ENCODE measurements around the gene TIGD2.
A peak's percentile ranks its signal among the peaks of the same experiment; 100 is the strongest.

Gene TIGD2

DNA sequence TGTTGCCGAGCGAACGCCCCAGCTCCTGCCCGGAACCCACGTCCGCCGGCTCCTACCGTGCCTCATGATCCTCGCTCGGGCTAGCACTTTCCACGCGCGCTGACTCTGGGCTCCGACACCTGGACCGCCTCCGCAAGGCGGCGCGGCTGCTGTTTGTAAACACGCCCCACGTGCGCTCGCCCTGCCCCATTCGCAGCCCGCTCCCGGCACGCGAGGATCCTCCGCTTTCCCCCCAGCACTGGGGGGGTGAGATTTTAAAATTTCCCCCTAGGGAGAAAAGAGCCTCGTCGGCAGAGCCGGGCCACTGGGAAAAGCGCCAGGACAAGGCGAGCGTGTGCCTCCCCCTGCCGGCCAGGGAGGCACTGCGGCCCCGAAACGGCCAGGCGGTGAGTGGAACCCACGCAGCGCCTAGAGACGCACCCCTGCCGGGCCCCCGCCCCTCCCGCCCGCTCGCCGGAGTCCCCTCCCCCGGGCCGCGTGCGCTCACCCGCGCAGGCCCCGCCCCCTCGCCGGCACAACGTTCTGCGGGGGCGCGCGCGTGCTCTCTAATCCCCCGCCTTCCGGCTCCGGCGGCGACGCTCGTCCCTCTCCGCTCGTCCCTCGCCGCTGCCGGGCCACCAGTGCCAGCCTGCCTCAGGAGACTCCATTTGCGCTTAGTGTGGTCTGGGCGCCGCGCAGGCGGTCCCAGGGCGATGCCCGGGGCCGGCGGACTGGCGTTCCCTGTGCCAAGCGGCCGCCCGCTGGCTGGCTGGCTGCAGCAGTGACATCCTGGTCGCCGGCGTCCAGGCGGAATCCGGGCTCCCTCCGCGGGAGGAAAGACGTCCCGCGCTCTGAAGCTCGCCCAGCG is at the start of gene TIGD2:
TIGD2 (plus strand) TSS at position 548 of the 847 bp plus-strand sequence. CDS start 1,442 bp downstream, outside the sequence.
- DNase-seq (ENCODE audit: low spot score): peak; percentile 92

- DNase-seq (ENCODE audit: low spot score): no peak
Measured at GRCh38 chr4:89064848-89065247, 46.5 kb upstream of the TIGD2 start.

DNA sequence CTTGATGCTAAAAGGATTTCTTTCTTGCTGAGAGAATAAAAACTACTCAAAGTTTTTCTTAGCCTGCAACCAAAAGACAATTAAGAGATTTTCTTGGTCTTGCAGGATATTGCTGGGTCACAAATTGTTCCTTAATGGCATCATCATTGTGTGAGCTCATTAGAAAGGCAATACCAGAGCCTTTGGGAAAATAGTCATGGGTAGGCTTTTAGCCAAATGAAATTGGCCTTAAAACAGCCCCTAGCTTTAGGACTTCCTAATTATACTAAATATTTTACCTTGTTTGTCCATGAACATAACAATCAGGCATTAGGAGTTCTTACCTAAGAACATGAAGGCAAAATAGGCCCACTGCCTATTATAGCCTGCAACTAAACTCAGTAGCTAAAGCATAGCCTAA is 43.9 kb upstream of the TIGD2 start:
- DNase-seq (ENCODE audit: low spot score): no peak

DNA sequence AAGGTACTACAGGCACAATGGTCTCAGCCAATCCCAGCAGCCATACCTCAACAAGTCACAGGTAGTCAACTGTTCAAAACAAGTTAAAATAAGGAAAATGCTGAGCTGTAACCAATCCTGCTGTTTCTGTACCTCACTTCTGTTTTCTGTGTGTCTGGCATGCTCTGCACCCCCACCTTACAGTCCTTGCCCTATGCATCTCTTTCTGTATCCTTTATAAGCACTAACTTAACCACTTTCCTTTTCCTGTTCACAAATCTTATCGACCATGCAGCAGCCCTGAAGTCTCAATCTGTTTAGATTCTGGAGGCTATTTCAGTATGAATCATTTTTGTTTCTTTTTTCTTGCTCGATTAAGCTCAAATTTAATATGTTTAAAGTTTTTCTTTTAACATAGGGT is 41.9 kb upstream of the TIGD2 start:
- DNase-seq (ENCODE audit: low spot score): no peak

GRCh38 chr4:89070041-89070440 is 41.3 kb upstream of the TIGD2 start:
- no peak for DNase-seq (ENCODE audit: low spot score)

DNA sequence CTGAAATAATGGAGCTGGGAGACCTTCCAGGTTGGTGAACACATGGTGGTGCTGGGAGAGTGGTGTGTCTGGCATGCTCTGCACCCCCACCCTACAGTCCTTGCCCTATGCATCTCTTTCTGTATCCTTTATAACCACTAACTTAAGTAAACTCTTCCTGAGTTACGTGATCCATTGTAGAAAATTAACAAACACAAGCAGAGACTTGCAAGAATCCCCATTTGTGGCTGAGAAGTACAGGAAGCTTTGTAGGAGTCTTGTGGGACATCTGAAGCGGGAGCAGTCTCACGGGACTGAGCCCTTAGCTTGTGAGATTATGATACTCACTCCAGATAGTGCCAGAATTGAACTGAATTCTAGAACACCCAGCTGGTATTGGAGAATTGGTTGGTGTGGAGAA is 40.0 kb upstream of the TIGD2 start:
- no peak for DNase-seq (ENCODE audit: low spot score)

- no peak for DNase-seq (ENCODE audit: low spot score)
Measured at GRCh38 chr4:89072921-89073320, 38.4 kb upstream of the TIGD2 start.

DNA sequence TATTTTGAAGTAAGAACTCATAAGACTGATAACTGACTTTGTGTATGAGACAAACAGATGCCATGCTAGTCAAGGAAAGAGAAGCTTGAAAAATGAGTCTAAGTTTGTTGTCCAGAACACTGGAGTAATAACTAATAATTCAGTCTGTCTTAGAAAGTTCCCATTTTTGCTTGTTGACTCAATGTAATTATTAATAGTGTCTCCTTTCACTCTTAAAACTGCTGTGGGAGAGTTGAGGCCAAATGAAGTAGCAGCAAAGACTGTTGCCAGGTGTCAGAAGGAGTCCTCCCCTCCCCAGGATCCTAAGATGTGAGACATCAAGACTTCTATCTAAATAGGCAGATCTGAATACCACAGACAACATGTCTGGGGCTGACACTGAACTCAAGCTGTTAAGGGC is 33.6 kb upstream of the TIGD2 start:
- DNase-seq (ENCODE audit: low spot score): no peak

DNA sequence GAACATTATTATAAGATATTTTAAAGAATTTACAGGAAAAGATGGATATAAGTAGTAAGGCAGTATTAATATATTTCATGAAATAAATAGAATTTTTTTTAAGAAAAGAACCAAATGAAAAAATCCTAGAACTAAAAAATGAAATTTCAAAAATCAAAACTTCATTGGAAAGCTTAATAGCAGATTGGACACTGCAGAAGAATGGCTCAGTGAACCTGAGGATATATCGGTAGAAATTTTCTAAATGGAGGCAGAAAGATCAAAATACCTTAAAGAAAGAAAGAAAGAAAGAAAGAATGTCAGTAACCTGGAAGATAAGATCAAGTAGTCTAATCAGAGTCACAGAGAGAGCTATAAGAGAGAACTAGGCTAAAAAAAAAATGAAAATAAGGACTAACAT is 33.0 kb upstream of the TIGD2 start:
- DNase-seq (ENCODE audit: low spot score): no peak

DNA sequence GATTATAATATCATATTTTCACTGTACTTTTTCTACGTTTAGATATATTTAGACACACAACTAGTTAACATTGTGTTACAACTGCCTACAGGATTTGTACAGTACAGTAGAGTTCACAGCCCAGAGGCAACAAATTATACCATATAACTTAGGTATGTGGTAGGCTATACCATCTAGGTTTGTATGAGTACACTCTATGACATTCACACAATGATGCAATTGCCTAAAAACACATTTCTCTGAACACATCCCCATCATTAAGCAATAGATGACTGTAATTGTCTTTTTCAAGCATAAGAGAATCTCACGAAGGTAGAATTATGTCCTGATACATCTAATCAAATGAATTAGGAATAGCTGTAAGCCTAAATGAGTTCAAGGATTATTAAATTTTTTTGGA is 12.3 kb upstream of the TIGD2 start:
- no peak for DNase-seq (ENCODE audit: low spot score)

DNA sequence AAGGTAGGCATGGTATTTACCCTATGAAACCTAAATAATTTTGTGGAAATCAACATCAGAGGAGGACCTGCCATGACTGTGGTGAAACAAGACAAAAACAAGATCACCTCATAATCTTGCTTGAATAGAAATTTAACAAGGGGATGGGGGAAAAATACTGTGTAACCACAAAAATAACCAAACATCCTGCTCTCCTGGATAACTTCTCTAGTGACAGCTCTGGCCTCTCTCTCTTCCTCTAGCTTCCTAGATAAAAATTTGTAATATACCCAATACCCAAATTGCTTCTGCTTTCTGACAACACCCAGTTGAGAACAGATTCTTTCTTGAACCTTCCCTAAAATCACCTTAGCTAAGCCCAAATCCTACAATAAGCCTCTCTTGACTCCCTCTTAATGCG is 11.9 kb upstream of the TIGD2 start:
- DNase-seq (ENCODE audit: low spot score): no peak

DNA sequence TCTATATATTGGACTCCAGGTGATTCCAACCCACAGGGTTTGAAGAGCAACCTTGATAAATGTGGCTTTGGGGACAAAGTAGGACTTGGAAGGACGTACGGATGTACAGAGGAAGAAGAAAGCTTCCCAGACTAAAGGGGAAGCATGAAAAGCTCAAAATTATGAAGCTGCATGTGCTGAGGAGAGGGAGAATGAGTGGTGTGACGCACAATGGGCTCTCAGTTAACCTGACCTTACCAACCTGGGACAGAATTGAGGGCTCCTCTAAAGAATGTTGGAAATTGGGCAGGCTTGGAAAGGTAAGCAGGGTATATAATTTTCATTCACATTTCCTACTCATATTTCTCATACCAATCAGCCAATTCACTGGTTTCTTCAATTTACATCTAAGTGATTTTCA is 10.5 kb upstream of the TIGD2 start:
- no peak for DNase-seq (ENCODE audit: low spot score)

GRCh38 chr4:89101256-89102161 is 9.8 kb upstream of the TIGD2 start:
- peak; percentile 12 for DNase-seq (ENCODE audit: low spot score)

DNA sequence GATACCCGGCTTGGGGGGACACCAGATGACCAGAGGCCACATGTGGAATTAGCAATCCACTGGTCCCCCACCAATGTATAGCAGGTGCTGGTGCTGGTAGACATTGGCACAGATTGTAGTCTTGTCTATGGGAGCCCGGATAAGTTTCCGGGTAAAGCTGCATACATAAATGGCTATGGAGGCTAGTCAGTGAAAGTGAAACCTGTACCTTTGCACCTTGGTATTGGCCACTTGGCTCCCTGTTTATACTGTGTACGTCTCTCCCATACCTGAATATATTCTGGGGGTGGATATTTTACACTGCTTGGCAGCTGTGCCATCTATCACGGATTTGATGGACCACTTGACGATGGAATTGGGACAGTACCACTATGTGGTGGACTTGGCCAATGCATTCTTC is 5.6 kb upstream of the TIGD2 start:
- DNase-seq (ENCODE audit: low spot score): no peak

DNA sequence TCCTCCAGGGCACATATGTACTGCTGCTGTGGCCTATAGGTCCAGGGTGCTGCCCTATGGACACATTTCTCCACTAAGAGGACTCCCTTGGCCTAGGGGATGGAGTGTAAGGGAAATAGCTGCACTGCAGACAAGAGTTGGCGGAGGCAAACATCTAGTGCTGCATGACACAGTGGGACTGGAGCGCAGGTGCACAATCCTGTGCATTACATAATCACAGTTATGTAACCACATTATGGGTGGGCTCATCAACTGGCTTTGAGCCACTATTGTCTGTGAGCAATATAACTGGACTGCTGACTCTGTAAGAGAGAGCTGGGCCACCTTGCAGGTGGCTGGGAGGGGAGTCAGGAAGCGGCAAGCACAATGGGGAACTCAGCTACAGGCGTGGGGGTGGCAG is 3.2 kb upstream of the TIGD2 start:
- no peak for DNase-seq (ENCODE audit: low spot score)

- peak; percentile 13 for DNase-seq (ENCODE audit: low spot score)
Measured at GRCh38 chr4:89109841-89110540, 1.3 kb upstream of the TIGD2 start.

GRCh38 chr4:89110541-89110985 is 770 bp upstream of the TIGD2 start:
- DNase-seq (ENCODE audit: low spot score): no peak

GRCh38 chr4:89111833-89112563 is 665 bp downstream of the TIGD2 start:
- DNase-seq (ENCODE audit: low spot score): peak; percentile 17

- no peak for DNase-seq (ENCODE audit: low spot score)
Measured at GRCh38 chr4:89113415-89113814, 2.1 kb downstream of the TIGD2 start.

GRCh38 chr4:89114100-89114499 is 2.8 kb downstream of the TIGD2 start:
- DNase-seq (ENCODE audit: low spot score): no peak

DNA sequence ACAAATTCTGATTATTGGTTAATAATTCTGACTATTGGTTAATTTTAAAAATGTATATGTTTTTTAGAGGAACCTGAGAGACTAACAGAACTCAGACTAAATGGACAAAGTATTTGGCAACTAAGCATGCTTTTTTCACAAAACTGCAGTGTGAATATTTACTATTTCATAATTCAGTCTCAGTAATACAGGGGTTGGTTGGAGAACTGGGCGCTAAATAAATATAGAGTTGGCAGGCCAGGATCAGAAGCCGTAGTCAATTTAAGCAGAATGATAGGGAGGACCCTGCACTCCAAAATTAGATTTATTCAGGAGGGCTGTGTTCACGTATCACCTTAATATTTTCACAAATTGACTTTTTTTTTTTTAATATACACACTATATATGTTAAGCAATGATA is 5.8 kb downstream of the TIGD2 start:
- DNase-seq (ENCODE audit: low spot score): no peak

- DNase-seq (ENCODE audit: low spot score): no peak
Measured at GRCh38 chr4:89119166-89119565, 7.8 kb downstream of the TIGD2 start.

Data from Ammon's horn (tissue), 1 donor.